Hypothalamus (tissue), 51 donors: ENCODE results near the gene DNAJB13.

Source experiments
- DNase-seq, 51 donors: peaks; one replicate each; lab custom pipeline; 2025; lab: John Stamatoyannopoulos, UW

DNAJB13 gene

DNA sequence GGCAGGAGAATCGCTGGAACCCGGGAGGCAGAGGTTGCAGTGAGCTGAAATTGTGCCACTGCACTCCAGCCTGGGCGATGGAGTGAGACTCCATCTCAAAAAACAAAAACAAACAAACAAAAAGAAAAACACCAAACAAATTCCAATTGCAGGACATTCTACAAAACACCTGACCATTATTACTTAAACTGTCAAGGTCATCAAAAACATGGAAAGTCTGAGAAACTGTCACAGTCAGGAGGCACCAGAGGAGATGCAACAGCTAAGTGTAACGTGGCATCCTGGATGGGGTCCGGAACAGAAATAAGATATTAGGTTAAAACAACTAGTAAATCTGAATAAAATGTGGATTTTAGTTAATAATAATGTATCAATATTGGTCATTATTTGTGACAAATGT, 914 bp upstream of the DNAJB13 start:
- no peak for DNase-seq

DNA sequence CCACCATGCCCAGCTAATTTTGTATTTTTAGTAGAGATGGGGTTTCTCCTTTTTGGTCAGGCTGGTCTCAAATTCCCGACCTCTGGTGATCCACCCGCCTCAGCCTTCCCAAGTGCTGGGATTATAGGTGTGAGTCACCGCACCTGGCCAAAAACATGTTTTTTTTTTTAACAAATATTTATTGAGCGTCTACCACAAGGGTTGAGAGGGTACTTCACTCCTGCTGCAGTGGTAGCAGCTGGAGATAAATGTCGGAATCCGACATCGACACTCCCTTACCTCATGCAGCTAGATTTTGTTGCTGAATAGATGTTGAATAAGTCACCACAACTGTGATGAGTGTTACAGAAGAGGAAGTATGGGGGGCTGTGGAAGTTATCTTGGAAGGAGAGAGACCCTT, 971 bp downstream of the DNAJB13 start:
- no peak for DNase-seq

DNA sequence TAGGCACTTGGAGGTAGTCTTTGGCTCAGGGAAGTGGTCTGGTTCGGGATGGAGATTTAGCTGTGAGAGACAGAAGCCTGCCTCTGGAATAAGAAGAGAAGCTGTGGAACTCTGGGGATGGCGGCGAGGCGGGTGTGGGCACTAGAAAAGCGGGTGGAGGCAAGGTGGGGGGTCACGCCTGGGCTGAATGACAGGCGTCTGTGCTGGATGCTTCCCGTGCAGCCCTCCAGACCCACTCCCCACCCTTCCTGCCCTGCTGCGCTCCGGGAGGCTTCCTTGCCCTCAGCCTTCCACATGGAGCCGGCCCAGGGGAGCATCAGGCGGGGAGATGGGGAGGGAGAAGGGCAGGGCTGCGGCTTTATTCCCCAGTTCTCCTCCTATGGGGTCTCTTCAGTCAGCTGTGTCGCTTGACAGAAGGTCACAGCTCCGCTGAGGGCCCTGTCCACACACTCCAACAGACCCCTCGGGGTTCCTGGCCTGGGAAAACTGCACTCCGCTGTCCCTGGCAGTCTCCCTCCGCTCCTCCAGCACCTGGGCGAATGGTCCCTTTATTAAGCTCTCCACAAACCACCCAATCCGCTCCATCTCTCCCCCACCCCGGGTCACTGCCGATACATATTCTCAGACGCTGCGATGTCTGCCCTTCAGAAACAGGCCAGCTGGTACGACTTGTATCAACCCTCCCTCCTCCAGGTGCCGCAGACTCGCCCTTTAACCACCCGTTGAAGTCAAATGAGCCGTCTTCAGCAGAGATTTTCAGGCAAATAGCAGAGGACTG, 6.2 kb downstream of the DNAJB13 start:
- DNase-seq = no peak

DNA sequence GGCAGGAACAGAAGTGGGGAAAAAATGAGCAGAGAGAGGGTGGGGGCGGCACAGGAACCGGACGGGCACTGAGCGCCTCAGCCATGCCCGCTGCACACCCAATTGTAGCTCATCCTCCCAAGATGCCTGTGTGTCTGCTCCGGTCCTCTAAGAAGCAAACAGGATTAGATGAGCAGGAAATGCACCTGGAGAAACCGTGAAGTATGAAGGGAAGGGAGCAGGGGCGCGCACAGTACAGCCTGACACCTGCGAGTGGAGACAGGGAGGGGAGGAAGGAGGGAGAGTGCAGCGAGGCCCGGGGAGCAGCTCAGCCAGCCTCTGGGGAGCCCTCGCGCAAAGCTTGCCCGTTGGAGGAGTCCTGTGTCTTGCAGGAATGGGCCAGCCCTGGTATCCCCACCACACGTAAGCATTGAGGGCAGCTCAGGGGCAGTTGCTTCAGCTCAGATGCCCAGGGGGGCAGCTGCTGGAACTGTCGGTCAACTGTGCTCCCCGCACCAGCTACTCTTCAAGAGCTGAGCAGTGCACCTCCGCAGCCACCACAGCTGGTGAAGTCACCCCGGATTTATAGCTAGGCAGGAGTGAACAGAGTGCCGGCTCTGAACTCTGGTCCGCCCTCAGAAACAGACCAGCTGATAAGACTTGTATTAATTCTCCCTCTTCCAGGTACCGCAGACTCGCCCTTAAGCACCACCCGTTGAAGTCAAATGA, 7.0 kb downstream of the DNAJB13 start:
- DNase-seq = no peak

DNA sequence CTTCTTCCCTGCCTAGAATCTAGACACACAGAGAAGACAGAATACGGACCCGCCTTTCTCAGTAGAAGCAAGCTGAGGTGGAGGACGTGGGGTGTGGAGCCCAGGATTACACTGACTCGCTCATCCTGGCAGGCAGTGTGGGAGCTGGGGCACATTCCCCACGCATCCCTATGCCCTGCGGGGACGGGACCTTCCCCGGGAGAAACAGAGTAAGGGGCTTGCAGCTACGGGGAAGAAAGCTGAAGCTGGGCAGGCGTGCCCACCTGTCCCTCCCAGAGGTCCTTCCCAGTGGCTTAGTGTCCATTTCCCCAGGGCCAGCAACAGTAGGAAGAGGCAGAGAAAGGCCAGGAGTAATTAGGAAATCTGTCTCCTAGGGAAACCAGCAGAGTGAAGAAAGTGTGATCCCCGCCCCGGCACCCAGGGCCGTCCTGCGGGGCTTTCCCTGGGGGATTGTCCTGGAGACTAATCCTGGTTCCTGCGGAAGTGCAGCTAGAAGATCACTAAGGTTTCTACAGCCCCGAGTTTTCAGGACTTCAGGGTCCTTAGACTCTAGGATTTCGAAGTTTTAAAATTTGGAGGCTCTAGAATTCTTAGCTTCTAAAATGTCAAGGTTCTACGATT, 7.8 kb downstream of the DNAJB13 start:
- DNase-seq = no peak

DNA sequence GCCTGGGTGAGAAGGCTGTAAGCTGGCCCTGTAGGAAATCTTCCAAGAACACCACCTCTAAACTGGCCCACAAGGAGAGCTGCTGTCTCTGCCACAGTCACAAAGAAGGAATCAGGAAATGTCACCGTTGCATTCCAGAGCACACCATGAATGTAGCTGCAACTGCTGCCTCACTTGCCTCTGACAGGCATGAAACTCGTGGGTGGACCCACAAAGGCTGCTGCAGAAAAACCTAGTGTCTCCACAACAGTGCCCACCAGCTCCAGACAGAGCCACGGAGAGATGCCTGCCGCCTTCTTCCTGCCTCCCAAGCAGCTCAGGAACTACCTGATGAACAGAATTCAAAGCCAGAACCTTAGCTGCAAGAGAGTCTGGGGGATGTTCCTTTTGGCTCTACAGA, 10.5 kb downstream of the DNAJB13 start:
- DNase-seq = peak in 1 of 51 donors; percentile 16

DNA sequence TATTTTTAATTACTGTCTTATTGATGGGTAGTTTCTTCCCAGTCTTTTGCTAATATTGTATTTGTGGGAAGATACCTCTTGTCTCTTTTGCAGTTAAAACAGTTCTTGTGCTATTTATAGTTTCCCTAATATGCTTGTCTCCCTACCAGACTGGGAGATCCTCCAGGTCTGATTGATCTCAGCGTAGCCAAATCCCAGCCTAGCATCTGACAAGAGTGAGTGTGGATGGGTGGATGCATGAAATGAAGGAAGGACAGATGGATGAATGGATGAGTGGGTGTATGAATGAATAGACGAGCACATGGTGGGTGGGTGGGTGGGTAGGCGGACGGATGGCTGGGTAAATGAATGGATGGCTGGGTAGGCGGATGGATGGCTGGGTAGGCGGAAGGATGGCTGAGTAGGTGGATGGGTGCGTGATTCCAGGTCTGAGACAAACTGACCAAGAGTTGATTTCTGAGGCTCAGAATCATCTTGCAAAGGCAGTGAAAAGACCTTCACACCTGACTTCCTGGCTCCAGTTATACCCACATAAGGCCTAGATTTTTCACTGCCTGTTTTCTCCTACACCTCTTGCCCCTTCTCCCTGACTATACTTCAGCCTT, 11.4 kb downstream of the DNAJB13 start:
- DNase-seq = peak in 1 of 51 donors; percentile 20

DNA sequence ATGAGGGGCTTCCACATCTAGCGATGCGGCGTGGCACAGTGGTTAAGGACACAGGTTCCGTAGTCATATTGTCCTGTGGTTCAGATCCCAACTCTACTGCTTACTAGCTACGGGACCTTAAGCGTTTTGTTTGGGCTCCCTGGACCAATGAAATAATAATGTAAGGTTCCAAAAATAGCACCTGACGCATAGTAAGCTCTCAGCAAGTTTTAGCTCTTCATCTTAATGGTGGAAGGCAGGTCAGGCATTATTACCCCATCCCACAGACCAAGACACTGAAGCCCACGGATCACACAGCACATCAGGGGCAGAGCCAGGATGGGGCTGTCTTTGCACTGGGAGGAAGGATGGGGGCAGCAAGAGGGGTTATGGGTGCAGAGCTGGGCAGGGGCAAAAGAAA, 13.0 kb downstream of the DNAJB13 start:
- no peak for DNase-seq

DNA sequence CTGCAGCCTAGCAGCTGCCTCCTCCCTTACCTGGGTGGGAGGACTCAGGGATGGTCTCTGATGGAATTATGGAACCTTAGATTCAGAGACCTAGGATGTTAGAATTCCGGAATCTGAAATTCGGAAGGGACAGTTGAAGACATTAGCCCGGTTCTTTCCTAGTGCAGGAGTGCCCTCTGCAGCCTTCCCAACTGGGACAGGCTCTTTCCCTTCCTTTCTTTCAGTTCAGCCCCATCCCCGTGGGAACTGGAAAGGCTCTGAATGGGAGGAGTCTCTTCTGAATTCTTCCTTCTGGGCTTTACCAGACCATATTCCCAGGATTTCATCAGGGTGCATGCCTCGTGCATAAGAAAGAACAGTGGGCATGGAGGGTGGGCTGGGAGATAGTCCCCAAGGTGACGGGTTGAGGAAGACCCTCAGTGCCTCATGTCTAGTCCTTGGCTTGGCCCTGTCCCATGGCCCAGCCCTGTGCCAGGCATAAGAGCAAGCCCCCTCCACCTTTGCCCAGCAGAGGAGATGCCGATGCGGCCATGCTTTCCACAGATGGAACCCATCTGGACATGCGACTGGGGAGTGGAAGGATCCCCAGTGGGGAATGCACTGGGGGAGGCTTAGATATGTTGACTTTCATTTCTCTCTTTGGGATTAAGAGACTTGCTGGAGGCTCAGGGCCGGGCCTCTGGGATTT, 14.4 kb downstream of the DNAJB13 start:
- no peak for DNase-seq

DNA sequence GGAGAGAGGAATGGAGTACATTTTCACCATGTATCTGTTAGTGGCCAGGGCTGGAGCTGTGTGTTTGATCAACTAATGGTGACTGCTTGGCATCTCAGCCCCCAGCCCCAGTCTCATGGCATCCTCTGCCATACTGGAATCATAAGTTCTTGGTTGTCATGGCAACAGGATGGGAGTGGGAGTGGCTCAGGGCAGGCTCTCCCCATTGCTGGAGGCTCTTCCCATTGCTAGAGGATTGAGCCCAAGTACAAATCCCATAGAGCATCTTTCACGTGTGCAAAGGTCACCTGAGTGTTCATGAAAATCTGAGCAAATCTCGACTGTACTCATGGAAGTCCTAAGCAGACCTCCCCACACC, 14.9 kb downstream of the DNAJB13 start:
- no peak for DNase-seq

DNA sequence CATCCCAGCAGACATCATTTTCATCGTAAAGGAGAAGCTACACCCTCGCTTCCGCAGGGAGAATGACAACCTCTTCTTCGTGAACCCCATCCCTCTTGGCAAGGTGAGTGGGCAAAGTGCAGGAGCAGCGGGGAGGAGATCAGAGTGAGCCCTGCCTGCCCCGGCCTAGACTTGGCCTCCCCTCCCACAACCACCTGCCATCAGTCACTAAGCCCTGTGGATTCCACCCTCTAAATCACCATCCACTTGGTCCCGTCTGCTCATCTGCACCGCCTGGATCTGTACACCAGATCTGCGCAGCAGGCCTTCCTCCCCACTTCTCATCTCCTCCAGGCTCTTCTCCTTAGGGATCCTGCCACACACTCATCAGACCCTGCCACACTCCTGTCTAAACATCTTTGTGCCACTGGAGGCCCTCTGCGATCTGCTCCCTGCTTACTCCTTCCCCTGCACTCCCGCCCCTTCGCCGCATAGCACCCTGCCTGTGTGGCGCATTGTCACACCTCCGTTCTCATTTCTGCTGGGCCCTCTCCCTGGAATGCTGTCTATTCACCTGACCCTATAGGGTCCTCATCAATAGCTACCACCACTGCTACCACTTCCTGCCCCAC, 17.6 kb downstream of the DNAJB13 start:
- no peak for DNase-seq

DNA sequence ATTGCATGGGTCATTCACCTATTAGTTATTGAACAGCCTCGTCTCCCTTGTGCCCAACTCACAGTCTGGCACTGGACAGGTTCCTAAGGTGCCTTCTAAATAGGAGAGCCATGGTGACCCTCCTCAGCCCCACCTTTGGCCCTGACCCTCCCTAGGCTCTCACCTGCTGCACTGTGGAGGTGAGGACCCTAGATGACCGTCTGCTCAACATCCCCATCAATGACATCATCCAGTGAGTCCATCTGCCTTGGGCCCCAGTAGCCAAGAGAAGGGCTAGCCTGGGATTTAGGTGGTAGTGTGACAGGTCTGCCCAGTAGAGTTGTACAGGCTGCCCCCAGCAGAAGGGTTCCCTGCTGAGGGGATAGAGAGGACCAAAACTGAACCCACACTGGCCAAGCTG, 18.3 kb downstream of the DNAJB13 start:
- DNase-seq = no peak

DNA sequence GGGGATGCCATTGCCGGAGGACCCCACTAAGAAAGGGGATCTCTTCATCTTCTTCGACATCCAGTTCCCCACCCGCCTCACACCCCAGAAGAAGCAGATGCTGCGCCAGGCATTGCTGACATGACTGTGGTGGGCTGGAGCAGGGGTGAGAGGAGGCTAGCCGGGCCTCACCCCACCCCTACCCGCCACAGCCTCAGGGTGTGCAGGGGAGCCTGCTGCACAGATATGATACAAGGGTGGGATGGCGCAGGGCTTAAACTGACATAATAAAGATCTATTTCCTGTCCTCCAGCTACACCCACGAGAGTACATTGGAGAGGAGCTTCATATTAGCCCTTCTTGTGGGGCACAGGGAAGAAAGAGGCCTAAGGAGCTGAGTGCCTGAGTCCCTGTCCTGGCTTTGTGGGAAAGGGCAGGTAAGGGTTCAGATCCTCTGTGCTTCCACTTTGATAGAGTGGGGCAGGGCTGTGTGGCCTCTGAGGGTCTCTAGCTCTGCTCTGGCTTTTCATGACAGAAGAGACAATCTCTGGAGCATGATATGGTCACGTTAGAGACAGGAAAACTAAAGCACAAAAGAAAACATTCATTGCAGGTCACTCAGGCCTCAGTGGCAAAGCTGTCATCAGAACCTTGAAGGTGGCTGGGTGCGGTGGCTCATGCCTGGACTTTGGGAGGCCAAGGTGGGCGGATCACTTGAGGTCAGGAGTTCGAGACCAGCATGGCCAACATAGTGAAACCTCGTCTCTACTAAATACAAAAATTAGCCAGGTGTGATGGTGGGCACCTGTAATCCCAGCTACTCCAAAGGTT, 19.4 kb downstream of the DNAJB13 start:
- DNase-seq = no peak

DNA sequence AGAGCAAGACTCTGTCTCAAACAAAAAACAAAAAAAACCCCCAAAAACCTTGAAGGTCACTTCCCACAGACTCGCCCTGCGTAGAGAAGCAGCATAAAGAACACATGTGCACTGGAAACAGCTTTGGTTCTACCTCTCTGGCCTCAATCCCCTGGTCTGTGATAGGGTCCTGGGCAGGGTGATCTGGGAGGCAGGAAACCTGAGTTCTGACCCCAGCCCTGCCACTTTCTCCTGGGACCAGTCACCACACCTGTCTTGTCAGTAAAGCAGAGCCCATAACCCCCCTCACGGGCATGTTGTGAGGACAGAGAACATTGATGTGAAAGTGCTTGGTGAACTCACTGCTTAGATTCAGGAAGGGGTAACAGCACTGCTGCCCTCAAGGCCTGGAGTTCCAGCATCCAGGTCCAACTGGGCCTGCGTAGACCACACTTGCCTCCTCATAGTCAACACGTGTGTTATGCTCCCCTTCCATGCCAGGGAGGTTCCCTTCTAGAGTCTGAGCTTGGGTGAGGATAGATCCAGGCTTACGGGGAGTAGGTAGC, 20.4 kb downstream of the DNAJB13 start:
- DNase-seq = no peak

DNA sequence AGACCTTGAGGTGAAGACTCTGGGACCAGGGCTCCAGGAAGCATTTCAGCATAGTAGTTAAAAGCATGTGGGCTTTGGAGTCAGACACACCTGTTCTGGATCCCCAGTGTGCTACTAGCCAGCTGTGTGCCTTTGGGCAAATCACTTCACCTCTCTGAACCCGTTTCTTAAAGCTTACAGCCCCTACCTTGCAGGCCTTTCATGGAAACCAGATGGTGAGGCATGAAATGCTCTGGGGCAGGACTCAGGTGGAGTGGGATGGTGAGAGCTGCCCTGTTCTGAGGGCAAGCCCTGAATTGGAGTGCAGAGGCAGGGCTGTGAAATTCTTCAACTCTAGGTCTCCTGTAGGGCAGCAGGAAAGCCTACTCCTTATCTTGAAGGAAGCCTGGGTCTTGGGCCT, 21.4 kb downstream of the DNAJB13 start:
- DNase-seq = no peak

DNA sequence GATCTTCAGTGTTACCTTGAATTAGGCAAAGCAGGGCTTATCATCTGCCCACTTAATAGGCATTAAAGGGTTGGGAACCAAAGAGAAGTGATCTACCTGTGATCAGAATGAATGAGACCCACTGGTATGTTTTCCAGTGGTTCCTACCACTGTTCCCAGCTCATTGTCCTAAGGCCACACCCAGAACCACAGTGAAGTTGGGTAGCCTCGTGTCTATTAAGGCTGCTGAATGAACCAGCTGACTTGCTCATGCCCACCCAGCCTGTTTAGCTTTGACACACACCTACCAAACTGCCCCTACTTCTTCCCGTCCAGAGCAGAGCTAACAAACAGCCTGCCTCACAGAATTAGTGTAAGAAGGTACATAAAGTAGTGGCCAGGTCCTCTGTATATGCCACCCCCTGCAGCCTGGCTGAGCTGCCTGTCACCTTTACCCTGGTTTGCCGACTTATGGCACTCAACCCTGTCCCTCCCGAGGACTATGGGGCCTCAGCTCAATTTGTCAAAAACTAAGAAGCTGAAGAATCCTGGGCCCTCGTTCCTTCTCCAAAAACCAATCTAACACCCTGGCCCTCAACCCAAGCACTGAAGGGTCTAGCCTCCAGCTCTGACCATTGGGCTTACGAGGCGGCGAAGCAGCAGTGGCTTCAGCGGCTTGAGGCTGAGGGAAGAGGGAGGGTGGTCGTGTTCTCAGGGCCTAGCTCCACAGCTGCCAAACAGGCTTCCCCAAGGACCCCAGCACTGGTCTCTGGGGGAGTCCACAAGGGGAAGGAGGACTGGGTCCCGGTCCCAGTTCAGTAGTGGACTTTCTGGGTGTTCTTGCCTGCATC, 22.0 kb downstream of the DNAJB13 start:
- no peak for DNase-seq

DNA sequence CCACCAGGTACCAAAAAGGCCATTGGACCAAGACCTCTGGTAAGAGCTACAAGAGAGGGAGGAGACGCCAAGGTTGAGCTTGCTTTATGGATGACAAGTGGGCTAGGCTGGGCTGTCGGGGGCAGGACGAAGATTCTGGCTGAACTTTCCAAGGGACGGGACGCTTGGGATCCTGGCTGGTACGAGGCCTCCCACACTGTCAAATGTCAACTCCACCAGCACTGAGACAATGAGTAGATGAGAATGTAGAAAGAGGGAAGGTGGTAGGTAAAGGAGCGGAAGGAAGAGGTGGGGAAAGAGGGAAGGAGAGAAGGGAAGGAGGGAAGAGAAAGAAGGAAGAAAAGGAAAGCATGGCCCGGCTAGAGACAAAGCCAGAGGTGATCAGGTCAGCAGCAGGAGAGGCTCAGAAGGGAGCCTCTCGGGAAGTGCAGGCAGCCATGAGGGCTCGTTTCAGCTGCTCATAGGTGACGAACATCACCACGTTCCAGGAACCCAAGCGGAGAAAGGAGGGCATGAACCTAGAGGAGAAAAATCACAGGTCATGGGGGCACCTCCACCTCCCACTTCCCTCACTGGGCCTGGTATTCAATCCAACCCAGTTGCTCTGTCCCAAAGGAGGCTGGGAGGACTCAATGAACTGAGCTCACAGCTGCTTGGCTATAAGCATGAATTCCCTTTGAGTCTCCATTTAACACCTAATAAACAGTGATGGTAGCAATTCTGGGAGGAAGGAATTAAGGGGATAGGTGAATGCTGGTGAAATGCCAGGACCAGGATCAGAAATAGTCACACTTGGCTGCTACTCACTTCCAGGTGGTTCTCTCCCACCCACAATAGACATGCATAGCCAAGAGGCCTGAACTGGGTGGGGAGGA, 24.0 kb downstream of the DNAJB13 start:
- DNase-seq = no peak

DNA sequence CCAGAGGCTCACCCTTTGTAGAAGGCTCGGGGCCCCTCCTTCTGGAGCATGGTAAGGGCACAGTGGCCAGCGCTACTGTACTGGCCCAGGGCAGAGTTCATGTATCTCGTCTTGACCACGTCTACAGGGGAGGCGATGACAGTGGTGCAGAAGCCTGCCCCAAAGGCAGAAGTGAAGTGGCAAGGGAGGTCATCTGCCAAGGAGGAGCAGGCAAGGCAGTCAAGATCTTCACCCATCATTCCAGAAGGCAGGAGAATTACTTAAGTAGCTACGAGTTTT, 24.6 kb downstream of the DNAJB13 start:
- DNase-seq = no peak
